HEK293T (cell line): Measurements from ENCODE around the gene WIZ.

Experiments
- ELF4 ChIP-seq: fragments of 450-650 bp; IDR thresholded peaks from 2 replicates; pipeline ENCODE4 v1.6.1; 2017; ENCODE audit warnings: antibody characterized with exemption
- PKNOX1 ChIP-seq: fragments of 450-650 bp; IDR thresholded peaks from 2 replicates; pipeline ENCODE4 v1.6.1; 2016
- SP1 ChIP-seq: fragments of 450-650 bp; IDR thresholded peaks from 2 replicates; pipeline ENCODE4 v1.6.1; 2017
- TARDBP ChIP-seq: fragments of 450-650 bp; IDR thresholded peaks from 2 replicates; pipeline ENCODE4 v1.6.1; 2016

- TF ChIP-seq SP1 (no peak), ELF4 (no peak), PKNOX1 (no peak), TARDBP (no peak)
Observed at GRCh38 chr19:15381864-15382263, 67.9 kb downstream of the WIZ start.
